HG02970 (cell line): ENCODE measurements around the gene EGR4.
"Not testable (repeated sequence)": the region's sequence is repeated elsewhere in the genome, so short reads cannot be mapped to it uniquely, and the experiment has no call there.

Source experiments
- ATAC-seq: cut with Tn5 transposase; IDR thresholded peaks from one replicate; pipeline ENCODE4 v1.9.1; 2021; ENCODE audit warnings: mild to moderate bottlenecking, moderate library complexity, moderate number of reproducible peaks; ENCODE audit not compliant: unreplicated experiment, low FRiP score

The EGR4 gene

GRCh38 chr2:73265298-73266060 is 27.9 kb downstream of the EGR4 start:
- no peak for ATAC-seq

GRCh38 chr2:73264783-73265182 is 28.6 kb downstream of the EGR4 start:
- ATAC-seq = no peak

GRCh38 chr2:73264332-73264606 is 29.1 kb downstream of the EGR4 start:
- no peak for ATAC-seq

- no peak for ATAC-seq
Measured at GRCh38 chr2:73263540-73264331, 29.6 kb downstream of the EGR4 start.

GRCh38 chr2:73262691-73263429 is 30.5 kb downstream of the EGR4 start:
- not testable (repeated sequence) for ATAC-seq

GRCh38 chr2:73262108-73262651 is 31.2 kb downstream of the EGR4 start:
- ATAC-seq = no peak

- no peak for ATAC-seq
Measured at GRCh38 chr2:73260338-73260984, 32.9 kb downstream of the EGR4 start.

GRCh38 chr2:73259704-73260337 is 33.5 kb downstream of the EGR4 start:
- ATAC-seq = no peak

- no peak for ATAC-seq
Measured at GRCh38 chr2:73259276-73259675, 34.1 kb downstream of the EGR4 start.

GRCh38 chr2:73258913-73259215 is 34.5 kb downstream of the EGR4 start:
- ATAC-seq = no peak

GRCh38 chr2:73258186-73258912 is 35.0 kb downstream of the EGR4 start:
- no peak for ATAC-seq

- no peak for ATAC-seq
Measured at GRCh38 chr2:73257425-73258125, 35.8 kb downstream of the EGR4 start.

GRCh38 chr2:73257021-73257420 is 36.3 kb downstream of the EGR4 start:
- no peak for ATAC-seq

- ATAC-seq = no peak
Measured at GRCh38 chr2:73256618-73256922, 36.8 kb downstream of the EGR4 start.

- no peak for ATAC-seq
Measured at GRCh38 chr2:73255907-73256617, 37.3 kb downstream of the EGR4 start.

- no peak for ATAC-seq
Measured at GRCh38 chr2:73255007-73255644, 38.2 kb downstream of the EGR4 start.

- ATAC-seq = no peak
Measured at GRCh38 chr2:73254343-73255006, 38.9 kb downstream of the EGR4 start.

GRCh38 chr2:73253901-73254300 is 39.4 kb downstream of the EGR4 start:
- no peak for ATAC-seq
